Common myeloid progenitor, CD34-positive (primary cell): ENCODE measurements around the gene USP8.
"Not testable (repeated sequence)": the region's sequence is repeated elsewhere in the genome, so short reads cannot be mapped to it uniquely, and the experiment has no call there.

Experiments used
- CTCF ChIA-PET: fragments of 350-600 bp; sonication (Branson Sonifier 250); formaldehyde crosslinking; loops from one replicate; lab custom pipeline; 2021; ENCODE audit warnings: antibody characterized with exemption; lab: Charles Lee
- POLR2A ChIA-PET: fragments of 350-600 bp; sonication (Branson Sonifier 250); formaldehyde crosslinking; loops from one replicate; lab custom pipeline; 2021; ENCODE audit warnings: antibody characterized with exemption; lab: Charles Lee
- DNase-seq, 3 donors: peaks; one replicate each; pipeline versions ENCODE4 v3.0.0 to v3.0.0-alpha.2; 2013
- H3K27ac ChIP-seq, 2 experiments: 1 replicate in 1 of 2; 2 replicates in 1 of 2; pipeline ENCODE4 v1.7.0; 2013; ENCODE audit warnings: inconsistent platforms in 2 of 2, low read length in 2 of 2, mild to moderate bottlenecking in 2 of 2, low read depth in 1 of 2, moderate library complexity in 1 of 2; ENCODE audit not compliant: severe bottlenecking in 2 of 2, insufficient read depth in 1 of 2, poor library complexity in 1 of 2
- H3K27me3 ChIP-seq, 5 experiments: replicated peaks in 2 of 5; 1 replicate in 3 of 5; 2 replicates in 2 of 5; pipeline versions ENCODE4 v1.6.1 to v1.7.0; 2013; ENCODE audit warnings: low read length in 4 of 5, mild to moderate bottlenecking in 2 of 5, moderate library complexity in 2 of 5, inconsistent platforms in 1 of 5; ENCODE audit not compliant: insufficient read depth in 5 of 5, control insufficient read depth in 4 of 5
- H3K36me3 ChIP-seq, 4 experiments: 1 replicate in 2 of 4; 2 replicates in 2 of 4; pipeline versions ENCODE4 v1.6.1 to v1.7.0; 2013; ENCODE audit warnings: low read length in 3 of 4, control low read depth in 1 of 4, mild to moderate bottlenecking in 1 of 4; ENCODE audit not compliant: control insufficient read depth in 4 of 4, insufficient read depth in 4 of 4
- H3K4me1 ChIP-seq, 4 experiments: 1 replicate in 3 of 4; 2 replicates in 1 of 4; pipeline versions ENCODE4 v1.6.1 to v1.7.1; 2013; ENCODE audit warnings: low read length in 3 of 4, mild to moderate bottlenecking in 3 of 4, control low read depth in 1 of 4, inconsistent platforms in 1 of 4, moderate library complexity in 1 of 4; ENCODE audit not compliant: control insufficient read depth in 4 of 4, insufficient read depth in 4 of 4; ENCODE audit errors: control extremely low read depth in 1 of 4
- H3K4me3 ChIP-seq, 7 experiments: 1 replicate in 4 of 7; 2 replicates in 3 of 7; pipeline versions ENCODE4 v1.5.1 to v1.7.0; 2013; ENCODE audit warnings: mild to moderate bottlenecking in 7 of 7, low read length in 6 of 7, moderate library complexity in 6 of 7, inconsistent platforms in 2 of 7, low read depth in 2 of 7, control low read depth in 1 of 7; ENCODE audit not compliant: insufficient read depth in 4 of 7, control insufficient read depth in 1 of 7; ENCODE audit errors: extremely low read depth in 1 of 7
- H3K9me3 ChIP-seq, 5 experiments: 1 replicate in 4 of 5; 2 replicates in 1 of 5; pipeline versions ENCODE4 v1.6.1 to v1.7.1; 2013; ENCODE audit warnings: low read length in 4 of 5, mild to moderate bottlenecking in 2 of 5, inconsistent platforms in 1 of 5, low read depth in 1 of 5, moderate library complexity in 1 of 5; ENCODE audit not compliant: control insufficient read depth in 4 of 5, insufficient read depth in 2 of 5; ENCODE audit errors: control extremely low read depth in 1 of 5
- WGBS: methylation state at CpG from one replicate; pipeline ENCODE4 v1.1.5; 2013; ENCODE audit not compliant: insufficient coverage; 5-methylcytosine and 5-hydroxymethylcytosine counted together

USP8 gene

DNA sequence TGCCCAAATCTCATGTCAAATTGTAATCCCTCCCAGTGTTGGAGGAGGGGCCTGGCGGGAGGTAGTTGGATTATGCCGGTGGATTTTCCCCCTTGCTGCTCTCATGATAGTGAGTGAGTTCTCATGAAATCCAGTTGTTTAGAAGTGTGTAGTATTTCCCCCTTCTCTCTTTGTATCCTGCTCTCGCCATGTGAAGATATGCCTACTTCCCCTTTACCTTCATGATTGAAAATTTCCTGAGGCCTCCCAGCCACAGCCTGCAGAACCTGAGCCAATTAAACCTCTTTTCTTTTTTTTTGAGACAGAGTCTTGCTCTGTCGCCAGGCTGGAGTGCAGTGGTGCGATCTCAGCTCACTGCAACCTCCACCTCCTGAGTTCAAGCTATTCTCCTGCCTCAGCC, 41.8 kb upstream of the USP8 start:
- peak overlapping the region in 1 of 7 experiments; percentile 10 for H3K4me3 ChIP-seq
- CTCF ChIA-PET, H3K36me3 ChIP-seq, H3K4me1 ChIP-seq, H3K9me3 ChIP-seq, POLR2A ChIA-PET, H3K27me3 ChIP-seq, H3K27ac ChIP-seq: not testable (repeated sequence)
- peak; percentile 9 to 57 (median 48) for DNase-seq
- WGBS = 0% methylated on average over 2 of the region's 5 CpGs

DNA sequence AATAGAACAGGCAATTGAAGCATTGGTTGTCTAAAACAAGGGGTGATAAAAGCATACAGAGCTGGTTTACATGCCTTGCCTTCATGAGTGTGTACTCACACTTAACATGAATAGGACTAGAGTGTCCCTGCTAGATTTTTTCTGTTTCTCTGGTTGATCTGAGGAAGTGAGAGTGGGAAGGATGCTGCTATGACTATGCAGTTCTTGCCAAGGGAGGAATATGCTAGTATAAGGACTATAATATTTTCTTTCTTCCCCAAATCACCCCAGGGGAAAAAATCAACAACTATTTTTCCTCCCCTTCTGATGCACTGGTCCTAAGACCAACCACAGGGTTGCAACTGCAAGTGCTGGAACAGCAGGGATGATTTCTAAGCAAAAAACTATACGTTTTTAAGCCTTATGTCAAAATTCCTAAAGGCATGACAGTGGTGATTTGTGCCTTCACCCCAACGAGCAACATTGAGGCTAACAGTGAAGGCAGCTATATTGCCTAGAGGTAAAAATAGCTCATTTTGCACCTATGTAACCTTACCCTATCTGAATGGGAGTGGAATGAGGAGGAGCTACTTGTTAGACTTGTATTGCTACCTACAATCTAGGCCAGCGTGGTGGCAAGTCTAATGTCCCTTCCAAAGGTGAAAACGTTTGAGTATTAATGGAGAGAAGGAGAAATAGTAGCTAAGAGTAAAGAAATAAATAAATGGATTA, 33.5 kb upstream of the USP8 start:
- H3K36me3 ChIP-seq = no peaks in the 10 kb centered on the region
- H3K27ac ChIP-seq = no peak overlapping the region
- peak; percentile 15 to 72 (median 65) for DNase-seq
- H3K27me3 ChIP-seq = no peaks in the 10 kb centered on the region
- CTCF ChIA-PET = no interaction called here
- peaks cover 0 to 13% (median 5%) of the 10 kb centered on the region in 4 experiments for H3K4me1 ChIP-seq
- no peaks in the 10 kb centered on the region for H3K9me3 ChIP-seq
- WGBS = 60% methylated on average over 2 of the region's 4 CpGs
- POLR2A ChIA-PET = no interaction called here
- no peak overlapping the region for H3K4me3 ChIP-seq

DNA sequence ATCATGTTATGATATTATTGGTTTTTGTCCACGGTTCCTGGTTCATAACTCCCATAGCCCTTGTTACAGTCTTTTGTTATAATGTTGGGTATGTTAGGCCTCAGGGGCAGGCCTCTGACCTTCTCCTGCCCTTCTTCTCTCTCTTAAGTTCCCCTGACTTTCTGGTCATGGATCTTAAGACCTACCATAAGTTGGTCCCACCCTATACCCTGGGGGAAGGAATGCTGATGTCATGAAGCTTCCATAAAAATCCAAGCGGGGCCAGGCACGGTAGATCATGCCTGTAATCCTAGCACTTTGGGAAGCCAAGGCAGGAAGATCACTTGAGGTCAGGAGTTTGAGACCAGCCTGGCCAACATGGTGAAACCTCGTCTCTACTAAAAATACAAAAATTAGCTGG, 32.6 kb upstream of the USP8 start:
- POLR2A ChIA-PET, H3K9me3 ChIP-seq, H3K4me3 ChIP-seq, H3K27ac ChIP-seq, CTCF ChIA-PET, H3K36me3 ChIP-seq, DNase-seq, H3K27me3 ChIP-seq: not testable (repeated sequence)
- WGBS = 100% methylated on average over 2 of the region's 4 CpGs
- peaks cover 0 to 13% (median 5%) of the 10 kb centered on the region in 4 experiments for H3K4me1 ChIP-seq

DNA sequence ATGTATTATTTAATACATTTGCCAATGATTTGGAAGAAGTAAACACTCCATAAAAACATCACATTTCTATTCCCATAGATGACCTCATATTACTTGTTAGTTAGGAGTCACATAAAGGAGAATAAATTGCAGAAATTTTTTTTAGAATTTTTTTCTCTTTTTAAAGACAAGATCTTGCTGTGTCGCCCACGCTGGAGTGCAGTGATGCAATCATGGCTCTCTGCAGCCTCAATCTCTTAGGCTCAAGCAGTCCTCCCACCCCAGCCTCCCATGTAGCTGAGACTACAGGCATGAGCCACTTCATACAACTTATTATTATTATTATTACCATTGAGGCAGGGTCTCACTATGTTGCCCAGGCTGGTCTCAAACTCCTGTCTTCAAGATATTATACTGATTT, 12.3 kb upstream of the USP8 start:
- no CpG with 5 or more reads among the region's 2 CpGs for WGBS
- Histone ChIP-seq H3K9me3 (no peaks in the 10 kb centered on the region), H3K4me1 (no peaks in the 10 kb centered on the region), H3K27me3 (no peaks in the 10 kb centered on the region), H3K4me3 (no peak overlapping the region), H3K36me3 (no peaks in the 10 kb centered on the region), H3K27ac (no peak overlapping the region)
- ChIA-PET CTCF (no interaction called here), POLR2A (no interaction called here)
- DNase-seq = no peak

DNA sequence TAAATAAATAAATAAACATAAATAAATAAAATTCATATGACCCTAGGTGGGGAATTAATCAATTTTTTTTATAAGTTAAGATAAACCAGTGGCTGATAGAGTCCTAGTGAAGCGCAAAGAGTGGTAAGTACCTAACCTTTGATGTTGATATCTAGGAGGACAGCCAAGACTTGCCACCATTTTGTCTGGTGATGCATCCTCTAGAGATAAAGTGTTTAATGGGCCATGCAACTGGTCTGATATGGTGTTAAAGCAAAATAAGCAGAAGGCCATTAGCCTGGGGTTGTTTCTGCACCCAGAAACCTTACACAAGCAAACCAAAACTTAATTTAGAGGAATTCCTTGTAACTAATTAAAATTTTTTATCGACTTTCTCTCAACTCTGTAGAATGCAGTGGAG, 9.6 kb upstream of the USP8 start:
- 100% methylated on average over 1 of the region's 2 CpGs for WGBS
- ChIA-PET POLR2A (no interaction called here), CTCF (no interaction called here)
- no peak for DNase-seq
- no peaks in the 10 kb centered on the region for H3K27me3 ChIP-seq
- H3K27ac ChIP-seq = no peak overlapping the region
- no peak overlapping the region for H3K4me3 ChIP-seq
- no peaks in the 10 kb centered on the region for H3K36me3 ChIP-seq
- H3K4me1 ChIP-seq = no peaks in the 10 kb centered on the region
- no peaks in the 10 kb centered on the region for H3K9me3 ChIP-seq

DNA sequence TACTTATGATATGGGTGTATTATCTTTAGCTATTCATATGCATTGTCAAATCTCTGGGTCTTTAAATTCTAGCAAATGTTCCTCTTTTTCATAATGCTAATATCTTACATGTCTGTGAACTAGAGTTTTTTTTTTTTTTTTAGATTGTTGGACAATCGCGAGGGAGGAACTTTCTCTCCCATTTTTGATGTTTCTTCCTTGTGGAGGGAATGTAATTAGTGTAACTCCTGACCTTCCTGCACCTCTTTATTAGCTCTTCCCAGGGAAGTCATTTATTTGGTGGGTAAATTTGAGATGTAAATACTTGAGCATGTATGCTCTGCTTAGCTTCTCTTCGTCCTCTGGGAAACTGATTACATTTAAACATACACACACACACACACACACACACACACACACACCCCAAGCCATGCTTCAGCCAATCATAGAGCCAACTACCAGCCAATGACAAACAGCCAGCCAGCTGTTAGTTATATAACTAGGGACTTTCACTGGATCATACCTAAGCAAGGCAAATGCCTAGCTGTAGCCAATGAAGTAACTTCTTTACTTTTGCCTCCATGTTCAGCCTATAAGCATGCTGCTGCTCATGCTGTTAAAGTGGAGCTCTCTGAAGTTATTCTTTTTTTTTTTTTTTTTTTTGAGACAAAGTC, 8.3 kb upstream of the USP8 start:
- Histone ChIP-seq H3K4me3 (no peak overlapping the region), H3K36me3 (no peaks in the 10 kb centered on the region), H3K27ac (no peak overlapping the region), H3K4me1 (no peaks in the 10 kb centered on the region), H3K9me3 (no peaks in the 10 kb centered on the region), H3K27me3 (no peaks in the 10 kb centered on the region)
- CTCF ChIA-PET = no interaction called here
- POLR2A ChIA-PET = interaction anchor here (0.6 kb wide), 2 partner anchors 20 to 458 kb away, joined by 3 read pairs; no protein-coding TSS in a partner anchor
- WGBS = no CpG with 5 or more reads among the region's 3 CpGs
- peak in 2 of 3 donors; percentile 5 to 32 for DNase-seq

DNA sequence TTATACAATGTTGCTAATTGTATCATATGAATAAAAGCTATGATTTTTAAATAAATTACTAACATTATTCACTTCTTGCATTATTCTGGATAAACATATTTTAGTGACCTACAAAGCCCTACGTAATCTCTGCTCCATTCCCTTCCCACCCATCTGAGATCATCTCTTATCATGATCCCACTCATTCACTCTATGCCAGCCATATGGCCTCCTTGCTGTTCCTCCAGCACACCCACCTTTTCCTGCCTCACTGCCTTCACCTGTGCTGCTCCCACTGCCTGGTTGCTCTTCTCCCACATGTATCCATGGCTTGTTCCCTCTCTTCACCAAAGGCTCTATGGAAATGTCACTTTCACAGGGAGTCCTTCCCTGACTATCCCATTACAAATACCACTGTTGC, 7.3 kb upstream of the USP8 start:
- POLR2A ChIA-PET = interaction anchor here (0.6 kb wide), 1 partner anchor 9 kb away, joined by 3 read pairs; no protein-coding TSS in a partner anchor
- no peaks in the 10 kb centered on the region for H3K9me3 ChIP-seq
- no peaks in the 10 kb centered on the region for H3K4me1 ChIP-seq
- 100% methylated on average over 1 of the region's 1 CpG for WGBS
- no peak overlapping the region for H3K4me3 ChIP-seq
- H3K27ac ChIP-seq = no peak overlapping the region
- CTCF ChIA-PET = no interaction called here
- H3K27me3 ChIP-seq = no peaks in the 10 kb centered on the region
- no peaks in the 10 kb centered on the region for H3K36me3 ChIP-seq
- no peak for DNase-seq
